HepG2 (cell line): ENCODE results near the gene LCE1A. TPM values are rescaled to one million over a fixed set of nuclear protein-coding genes. Genes with fewer than 3 reads are reported as not detected.

Source experiments
- ATAC-seq: fragments of 200-7000 bp; cut with Tn5 transposase; 3 replicates; pipeline ENCODE4 v1.9.1; 2020; ENCODE audit warnings: mild to moderate bottlenecking, moderate library complexity
- BruUV-seq: library from RNA; stranded (reverse); fragments of 400-500 nt; replicated peaks from 2 replicates; lab custom pipeline; 2021; lab: Mats Ljungman, UMichigan
- CTCF ChIA-PET: fragments of 300-600 bp; formaldehyde crosslinking; extraction: SDS; loops from one replicate; lab custom pipeline; 2021; ENCODE audit warnings: low total read pairs, inconsistent platforms, low intra/inter-chr PET ratio; lab: Yijun Ruan, JAX
- POLR2A ChIA-PET: fragments of 350-600 bp; sonication (Branson Sonifier 250); formaldehyde crosslinking; loops from one replicate; lab custom pipeline; 2020; ENCODE audit warnings: antibody characterized with exemption, inconsistent platforms; lab: Yijun Ruan, JAX
- DNase-seq: peaks from one replicate; pipeline ENCODE4 v3.0.0-alpha.2; 2015; ENCODE audit warnings: low spot score
- FAIRE-seq: peaks from 3 replicates; lab custom pipeline; 2011; peaks lifted over from hg19 to GRCh38; lab: Jason Lieb, UNC
- H2AFZ ChIP-seq: one replicate; pipeline ENCODE4 v1.6.1; 2011; ENCODE audit warnings: low read length, inconsistent platforms
- H3K27ac ChIP-seq: fragments of 300-600 bp; 3 replicates; pipeline ENCODE4 v1.8.0; 2011; ENCODE audit warnings: mixed run types, mild to moderate bottlenecking, mixed read lengths, low read length, inconsistent platforms; ENCODE audit not compliant: insufficient read depth; ENCODE audit errors: extremely low read length
- H3K27me3 ChIP-seq, 2 experiments: fragments of 200-600 bp in 1 of 2; 2 replicates in 1 of 2; 3 replicates in 1 of 2; pipeline versions ENCODE4 v1.6.0 to v1.8.0; 2011; ENCODE audit warnings: low read length in 2 of 2, mild to moderate bottlenecking in 2 of 2, moderate library complexity in 2 of 2, inconsistent platforms in 1 of 2; ENCODE audit not compliant: insufficient read depth in 2 of 2, control insufficient read depth in 1 of 2
- H3K36me3 ChIP-seq, 2 experiments: fragments of 200-600 bp in 1 of 2; replicated peaks in 1 of 2; 2 replicates in 1 of 2; 3 replicates in 1 of 2; pipeline versions ENCODE4 v1.5.1 to v1.8.0; 2011; ENCODE audit warnings: low read length in 2 of 2, inconsistent platforms in 1 of 2; ENCODE audit not compliant: insufficient read depth in 2 of 2, control insufficient read depth in 1 of 2
- H3K4me1 ChIP-seq: 2 replicates; pipeline ENCODE4 v1.5.1; 2012; ENCODE audit warnings: low read length, inconsistent platforms; ENCODE audit not compliant: insufficient read depth
- H3K4me2 ChIP-seq: 2 replicates; pipeline ENCODE4 v1.6.0; 2011; ENCODE audit warnings: low read depth, low read length, inconsistent platforms
- H3K4me3 ChIP-seq, 3 experiments: fragments of 200-600 bp in 1 of 3; sonication (generic), shearing (Covaris generic) in 1 of 3; replicated peaks in 1 of 3; 2 replicates each; pipeline ENCODE4 v1.5.1; 2011 to 2016; ENCODE audit warnings: low read length in 3 of 3, inconsistent platforms in 2 of 3, low read depth in 2 of 3, mild to moderate bottlenecking in 2 of 3, control low read depth in 1 of 3, mixed read lengths in 1 of 3; ENCODE audit not compliant: insufficient read depth in 1 of 3
- H3K79me2 ChIP-seq: one replicate; pipeline ENCODE4 v1.6.1; 2011; ENCODE audit warnings: low read length, inconsistent platforms; ENCODE audit not compliant: insufficient read depth
- H3K9ac ChIP-seq: 2 replicates; pipeline ENCODE4 v1.6.0; 2011; ENCODE audit warnings: mild to moderate bottlenecking, low read depth, low read length, inconsistent platforms; ENCODE audit not compliant: insufficient read depth
- H3K9me3 ChIP-seq: 2 replicates; pipeline ENCODE4 v1.5.1; 2012; ENCODE audit warnings: mild to moderate bottlenecking, low read length
- H4K20me1 ChIP-seq: 2 replicates; pipeline ENCODE4 v1.6.0; 2011; ENCODE audit warnings: inconsistent platforms, mild to moderate bottlenecking, low read length, moderate library complexity; ENCODE audit not compliant: insufficient read depth
- FOXK2 ChIP-seq: fragments of 450-650 bp; IDR thresholded peaks from 2 replicates; pipeline ENCODE4 v1.6.1; 2016
- KLF11 ChIP-seq: IDR thresholded peaks from 2 replicates; pipeline ENCODE4 v1.6.1; 2016; ENCODE audit warnings: missing compliant biosample characterization
- KLF13 ChIP-seq: sonication (generic); formaldehyde crosslinking; IDR thresholded peaks from 2 replicates; pipeline ENCODE4 v1.4.0; 2020; ENCODE audit warnings: mild to moderate bottlenecking, missing genetic modification reagents
- MAF1 ChIP-seq: sonication (generic); formaldehyde crosslinking; IDR thresholded peaks from 2 replicates; pipeline ENCODE4 v1.5.0; 2020; ENCODE audit warnings: missing genetic modification reagents, borderline replicate concordance
- MXI1 ChIP-seq: IDR thresholded peaks from 3 replicates; pipeline ENCODE4 v1.6.1; 2012; ENCODE audit warnings: low read depth, low read length, inconsistent platforms, borderline replicate concordance
- SMC3 ChIP-seq: IDR thresholded peaks from 2 replicates; pipeline ENCODE4 v1.6.1; 2011; ENCODE audit warnings: low read length, improper control_type of control experiment
- STAG1 ChIP-seq: sonication (generic); formaldehyde crosslinking; IDR thresholded peaks from 2 replicates; pipeline ENCODE4 v1.4.0; 2020; ENCODE audit warnings: missing genetic modification reagents
- XRCC5 ChIP-seq: fragments of 200-400 bp; formaldehyde crosslinking; optimal IDR thresholded peaks from 2 replicates; pipeline ENCODE3; 2017; ENCODE audit warnings: mild to moderate bottlenecking, low read length
- ZNF432 ChIP-seq: sonication (generic); formaldehyde crosslinking; IDR thresholded peaks from 2 replicates; pipeline ENCODE4 v1.5.0; 2020; ENCODE audit warnings: missing genetic modification reagents, mild to moderate bottlenecking, borderline replicate concordance
- ZNF451 ChIP-seq: sonication (generic); formaldehyde crosslinking; IDR thresholded peaks from 2 replicates; pipeline ENCODE4 v1.5.0; 2020; ENCODE audit warnings: mild to moderate bottlenecking, missing genetic modification reagents
- ZNF549 ChIP-seq: sonication (generic); formaldehyde crosslinking; IDR thresholded peaks from 2 replicates; pipeline ENCODE4 v1.5.0; 2020; ENCODE audit warnings: missing genetic modification reagents
- ZNF761 ChIP-seq: sonication (generic); formaldehyde crosslinking; conservative IDR thresholded peaks from 2 replicates; pipeline ENCODE4 v1.4.0; 2020; ENCODE audit warnings: mild to moderate bottlenecking, missing genetic modification reagents
- WGBS: methylation state at CpG from one replicate; pipeline ENCODE4 v1.1.6; 2017; ENCODE audit warnings: low lambda C conversion rate; 5-methylcytosine and 5-hydroxymethylcytosine counted together
- in situ Hi-C: cut with HindIII; loops from 2 replicates; pipeline ENCODE4 v1.10.0; 2017; ENCODE audit warnings: low pct_unique_long_range_greater_than_20kb; ENCODE audit not compliant: extremely low pct_ligation_motif_present
- intact Hi-C: fragments of 100-400 bp; cut with micrococcal nuclease; formaldehyde crosslinking; loops from one replicate; pipeline ENCODE4 v1.10.0; 2022; ENCODE audit not compliant: unreplicated experiment
- polyA plus RNA-seq, 8 experiments: library from polyadenylated mRNA; depleted of rRNA in 3 of 8; stranded (reverse) in 7 of 8; unstranded in 1 of 8; fragments of >200 nt; fragmentation: Illumina TruSeq in 4 of 8; extraction: Trizol in 4 of 8; gene quantifications; 2 replicates each; pipeline versions ENCODE4 v1.2.1 to v1.2.3, GENCODE V29; 2011 to 2016; ENCODE audit warnings: low read depth in 4 of 8, missing spikeins in 1 of 8, mixed read lengths in 1 of 8; ENCODE audit not compliant: insufficient read depth in 1 of 8
- total RNA-seq, 5 experiments: library from RNA; depleted of rRNA; stranded (reverse); fragments of >200 nt; fragmentation: Illumina TruSeq; extraction: Trizol; gene quantifications; 2 replicates each; pipeline ENCODE4 v1.2.3, GENCODE V29; 2016; ENCODE audit warnings: low read depth in 1 of 5
- TF ChIP-seq, protein P1 (sequence below): sonication (generic); formaldehyde crosslinking; IDR thresholded peaks from 2 replicates; pipeline ENCODE4 v1.5.0; 2020; ENCODE audit warnings: mild to moderate bottlenecking, missing genetic modification reagents, borderline replicate concordance
- TF ChIP-seq, protein P2 (sequence below): sonication (generic); formaldehyde crosslinking; IDR thresholded peaks from 2 replicates; pipeline ENCODE4 v1.5.0; 2020; ENCODE audit warnings: missing genetic modification reagents
- TF ChIP-seq, protein P3 (sequence below): sonication (generic); formaldehyde crosslinking; IDR thresholded peaks from 2 replicates; pipeline ENCODE4 v1.5.0; 2020; ENCODE audit warnings: missing genetic modification reagents, mild to moderate bottlenecking, borderline replicate concordance

Gene LCE1A
- total and polyA plus RNA-seq, 2 of the 13 experiments (the other 11 are each of a cell fraction or from before 2014, with no cell fraction given): not detected

DNA sequence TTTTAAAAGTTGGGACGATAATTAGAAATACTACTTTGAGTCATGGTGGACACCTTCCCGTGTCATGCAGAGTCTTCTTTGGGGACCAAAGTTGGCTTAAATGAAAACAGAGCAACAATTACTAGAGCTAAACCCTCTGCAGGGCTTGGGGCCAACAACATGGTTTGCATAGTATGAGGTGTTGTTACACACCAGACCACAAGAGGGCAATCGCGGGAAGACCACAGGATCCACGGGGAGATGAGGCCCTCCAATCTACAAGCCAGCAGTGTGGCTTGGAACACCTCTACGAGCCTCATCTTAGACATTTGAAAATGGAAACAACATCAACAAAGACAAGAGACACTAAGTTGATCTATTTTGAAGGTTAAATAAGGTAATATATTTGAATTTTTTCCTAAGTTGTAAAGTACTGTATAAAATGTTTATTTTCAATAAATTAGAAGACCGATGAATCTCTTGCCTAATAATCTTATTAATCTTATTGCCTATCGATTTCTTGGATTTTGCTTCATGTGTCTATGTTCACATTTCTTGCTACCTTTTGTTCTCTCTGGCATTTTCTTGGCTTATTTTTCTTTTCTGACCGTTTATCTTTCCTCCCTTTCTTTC is 42.6 kb downstream of the LCE1A start:
- FAIRE-seq: peak; percentile 89
- TF ChIP-seq ZNF761 (CRISPR knock-in tag): no peak
- peak; percentile 65; the same call in 1 of the 2 replicates for TF ChIP-seq SMC3
- no peak for TF ChIP-seq MXI1
- no peak for TF ChIP-seq KLF11 (CRISPR knock-in tag)
- TF ChIP-seq ZNF549 (CRISPR knock-in tag): no peak
- peak; percentile 46 for TF ChIP-seq STAG1 (CRISPR knock-in tag)
- TF ChIP-seq FOXK2: no peak
- no peak for TF ChIP-seq KLF13 (CRISPR knock-in tag)
- TF ChIP-seq, protein P1, sequence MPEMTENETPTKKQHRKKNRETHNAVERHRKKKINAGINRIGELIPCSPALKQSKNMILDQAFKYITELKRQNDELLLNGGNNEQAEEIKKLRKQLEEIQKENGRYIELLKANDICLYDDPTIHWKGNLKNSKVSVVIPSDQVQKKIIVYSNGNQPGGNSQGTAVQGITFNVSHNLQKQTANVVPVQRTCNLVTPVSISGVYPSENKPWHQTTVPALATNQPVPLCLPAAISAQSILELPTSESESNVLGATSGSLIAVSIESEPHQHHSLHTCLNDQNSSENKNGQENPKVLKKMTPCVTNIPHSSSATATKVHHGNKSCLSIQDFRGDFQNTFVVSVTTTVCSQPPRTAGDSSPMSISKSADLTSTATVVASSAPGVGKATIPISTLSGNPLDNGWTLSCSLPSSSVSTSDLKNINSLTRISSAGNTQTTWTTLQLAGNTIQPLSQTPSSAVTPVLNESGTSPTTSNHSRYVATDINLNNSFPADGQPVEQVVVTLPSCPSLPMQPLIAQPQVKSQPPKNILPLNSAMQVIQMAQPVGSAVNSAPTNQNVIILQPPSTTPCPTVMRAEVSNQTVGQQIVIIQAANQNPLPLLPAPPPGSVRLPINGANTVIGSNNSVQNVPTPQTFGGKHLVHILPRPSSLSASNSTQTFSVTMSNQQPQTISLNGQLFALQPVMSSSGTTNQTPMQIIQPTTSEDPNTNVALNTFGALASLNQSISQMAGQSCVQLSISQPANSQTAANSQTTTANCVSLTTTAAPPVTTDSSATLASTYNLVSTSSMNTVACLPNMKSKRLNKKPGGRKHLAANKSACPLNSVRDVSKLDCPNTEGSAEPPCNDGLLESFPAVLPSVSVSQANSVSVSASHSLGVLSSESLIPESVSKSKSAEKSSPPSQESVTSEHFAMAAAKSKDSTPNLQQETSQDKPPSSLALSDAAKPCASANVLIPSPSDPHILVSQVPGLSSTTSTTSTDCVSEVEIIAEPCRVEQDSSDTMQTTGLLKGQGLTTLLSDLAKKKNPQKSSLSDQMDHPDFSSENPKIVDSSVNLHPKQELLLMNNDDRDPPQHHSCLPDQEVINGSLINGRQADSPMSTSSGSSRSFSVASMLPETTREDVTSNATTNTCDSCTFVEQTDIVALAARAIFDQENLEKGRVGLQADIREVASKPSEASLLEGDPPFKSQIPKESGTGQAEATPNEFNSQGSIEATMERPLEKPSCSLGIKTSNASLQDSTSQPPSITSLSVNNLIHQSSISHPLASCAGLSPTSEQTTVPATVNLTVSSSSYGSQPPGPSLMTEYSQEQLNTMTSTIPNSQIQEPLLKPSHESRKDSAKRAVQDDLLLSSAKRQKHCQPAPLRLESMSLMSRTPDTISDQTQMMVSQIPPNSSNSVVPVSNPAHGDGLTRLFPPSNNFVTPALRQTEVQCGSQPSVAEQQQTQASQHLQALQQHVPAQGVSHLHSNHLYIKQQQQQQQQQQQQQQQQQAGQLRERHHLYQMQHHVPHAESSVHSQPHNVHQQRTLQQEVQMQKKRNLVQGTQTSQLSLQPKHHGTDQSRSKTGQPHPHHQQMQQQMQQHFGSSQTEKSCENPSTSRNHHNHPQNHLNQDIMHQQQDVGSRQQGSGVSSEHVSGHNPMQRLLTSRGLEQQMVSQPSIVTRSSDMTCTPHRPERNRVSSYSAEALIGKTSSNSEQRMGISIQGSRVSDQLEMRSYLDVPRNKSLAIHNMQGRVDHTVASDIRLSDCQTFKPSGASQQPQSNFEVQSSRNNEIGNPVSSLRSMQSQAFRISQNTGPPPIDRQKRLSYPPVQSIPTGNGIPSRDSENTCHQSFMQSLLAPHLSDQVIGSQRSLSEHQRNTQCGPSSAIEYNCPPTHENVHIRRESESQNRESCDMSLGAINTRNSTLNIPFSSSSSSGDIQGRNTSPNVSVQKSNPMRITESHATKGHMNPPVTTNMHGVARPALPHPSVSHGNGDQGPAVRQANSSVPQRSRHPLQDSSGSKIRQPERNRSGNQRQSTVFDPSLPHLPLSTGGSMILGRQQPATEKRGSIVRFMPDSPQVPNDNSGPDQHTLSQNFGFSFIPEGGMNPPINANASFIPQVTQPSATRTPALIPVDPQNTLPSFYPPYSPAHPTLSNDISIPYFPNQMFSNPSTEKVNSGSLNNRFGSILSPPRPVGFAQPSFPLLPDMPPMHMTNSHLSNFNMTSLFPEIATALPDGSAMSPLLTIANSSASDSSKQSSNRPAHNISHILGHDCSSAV (CRISPR knock-in tag): no peak
- TF ChIP-seq ZNF432 (CRISPR knock-in tag): no peak
- TF ChIP-seq, protein P2, sequence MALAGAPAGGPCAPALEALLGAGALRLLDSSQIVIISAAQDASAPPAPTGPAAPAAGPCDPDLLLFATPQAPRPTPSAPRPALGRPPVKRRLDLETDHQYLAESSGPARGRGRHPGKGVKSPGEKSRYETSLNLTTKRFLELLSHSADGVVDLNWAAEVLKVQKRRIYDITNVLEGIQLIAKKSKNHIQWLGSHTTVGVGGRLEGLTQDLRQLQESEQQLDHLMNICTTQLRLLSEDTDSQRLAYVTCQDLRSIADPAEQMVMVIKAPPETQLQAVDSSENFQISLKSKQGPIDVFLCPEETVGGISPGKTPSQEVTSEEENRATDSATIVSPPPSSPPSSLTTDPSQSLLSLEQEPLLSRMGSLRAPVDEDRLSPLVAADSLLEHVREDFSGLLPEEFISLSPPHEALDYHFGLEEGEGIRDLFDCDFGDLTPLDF (CRISPR knock-in tag): no peak
- TF ChIP-seq, protein P3, sequence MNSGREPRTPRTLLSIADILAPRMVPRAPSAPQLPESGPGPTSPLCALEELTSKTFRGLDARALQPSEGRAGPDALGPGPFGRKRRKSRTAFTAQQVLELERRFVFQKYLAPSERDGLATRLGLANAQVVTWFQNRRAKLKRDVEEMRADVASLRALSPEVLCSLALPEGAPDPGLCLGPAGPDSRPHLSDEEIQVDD: no peak
- TF ChIP-seq ZNF451 (CRISPR knock-in tag): no peak
- no peak for TF ChIP-seq MAF1 (CRISPR knock-in tag)
- TF ChIP-seq XRCC5: peak; percentile 40

More for the DNA sequence above, 42.6 kb downstream of the LCE1A start:
- in situ Hi-C loops (loop anchor here (5.0 to 10.0 kb wide), 3 partner anchors 57 to 355 kb away; no protein-coding TSS in a partner anchor), intact Hi-C loops (loop anchor here (5.0 kb wide), 1 partner anchor 218 kb away; no protein-coding TSS in a partner anchor)
- no peak overlapping the region for H3K27ac ChIP-seq
- no peak overlapping the region for H3K4me2 ChIP-seq
- WGBS: 14% methylated on average over 9 of the region's 9 CpGs
- ATAC-seq: peak; percentile 83
- CTCF ChIA-PET: interaction anchor here (1.3 to 1.7 kb wide), 3 partner anchors 56 to 322 kb away, joined by 3 to 12 read pairs (median 4); no protein-coding TSS in a partner anchor
- H3K4me1 ChIP-seq: no peaks in the 10 kb centered on the region
- DNase-seq: peak; percentile 60
- H4K20me1 ChIP-seq: no peaks in the 10 kb centered on the region
- no peak overlapping the region for H3K9ac ChIP-seq
- POLR2A ChIA-PET: no interaction called here
- no peak overlapping the region for H2AFZ ChIP-seq
- H3K4me3 ChIP-seq: no peak overlapping the region
- no peaks in the 10 kb centered on the region for H3K9me3 ChIP-seq
- no peaks in the 10 kb centered on the region for H3K79me2 ChIP-seq
- BruUV-seq: no TSS peak
- no peaks in the 10 kb centered on the region for H3K36me3 ChIP-seq
- H3K27me3 ChIP-seq: no peaks in the 10 kb centered on the region
